SU-DHL-6 (cell line): ENCODE results near the gene CCSER2.

Experiments
- H2AFZ ChIP-seq: fragments of 200-600 bp; sonication (generic); 2 replicates; pipeline ENCODE4 v1.6.1; 2014; ENCODE audit warnings: low read depth, mild to moderate bottlenecking, moderate library complexity, mixed read lengths, antibody characterized with exemption, low read length; ENCODE audit not compliant: severe bottlenecking
- H3F3A ChIP-seq: fragments of 200-600 bp; shearing (Covaris generic); 2 replicates; pipeline ENCODE4 v1.6.0; 2016; ENCODE audit warnings: antibody characterized with exemption, mild to moderate bottlenecking; ENCODE audit not compliant: insufficient read depth
- H3K27ac ChIP-seq: fragments of 200-600 bp; sonication (generic); 2 replicates; pipeline ENCODE4 v1.5.1; 2016; ENCODE audit warnings: low read depth, mild to moderate bottlenecking, low read length, moderate library complexity, mixed read lengths
- H3K27me3 ChIP-seq: fragments of 200-600 bp; sonication (generic), shearing (Covaris generic); 2 replicates; pipeline ENCODE4 v1.6.0; 2014; ENCODE audit warnings: mild to moderate bottlenecking, low read length
- H3K36me3 ChIP-seq: fragments of 200-600 bp; sonication (generic); 2 replicates; pipeline ENCODE4 v1.6.1; 2014; ENCODE audit warnings: mild to moderate bottlenecking, low read length, mixed read lengths
- H3K4me2 ChIP-seq: fragments of 300-600, 200-600 bp; shearing (Covaris generic), sonication (generic); 2 replicates; pipeline ENCODE4 v1.6.0; 2014; ENCODE audit warnings: low read length, low read depth, mild to moderate bottlenecking; ENCODE audit not compliant: poor library complexity, severe bottlenecking
- H3K4me3 ChIP-seq: fragments of 200-600 bp; sonication (generic); 2 replicates; pipeline ENCODE4 v1.5.1; 2014; ENCODE audit warnings: antibody characterized with exemption, low read length, mild to moderate bottlenecking, mixed read lengths; ENCODE audit not compliant: insufficient read depth, poor library complexity, severe bottlenecking
- H3K79me2 ChIP-seq: fragments of 200-600 bp; sonication (generic); 2 replicates; pipeline ENCODE4 v1.6.1; 2014; ENCODE audit warnings: mild to moderate bottlenecking, low read length, moderate library complexity; ENCODE audit not compliant: insufficient read depth
- H3K9ac ChIP-seq: fragments of 200-600 bp; sonication (generic); 2 replicates; pipeline ENCODE4 v1.7.0; 2014; ENCODE audit warnings: mild to moderate bottlenecking, low read length
- H3K9me2 ChIP-seq: fragments of 200-600 bp; sonication (generic); replicated peaks from 2 replicates; pipeline ENCODE4 v1.6.1; 2014; ENCODE audit warnings: low read length; ENCODE audit not compliant: insufficient read depth
- H3K9me3 ChIP-seq: fragments of 200-600 bp; sonication (generic); 2 replicates; pipeline ENCODE4 v1.6.1; 2014; ENCODE audit warnings: low read length, mixed read lengths; ENCODE audit not compliant: insufficient read depth
- H4K20me1 ChIP-seq: fragments of 200-600 bp; sonication (generic); 2 replicates; pipeline ENCODE4 v1.6.1; 2014; ENCODE audit warnings: low read depth, mild to moderate bottlenecking, antibody characterized with exemption, low read length, moderate library complexity, mixed read lengths
- CTCF ChIP-seq: fragments of 200-600 bp; sonication (generic); IDR thresholded peaks from one replicate; pipeline ENCODE4 v1.5.1; 2017; ENCODE audit warnings: antibody characterized with exemption, mild to moderate bottlenecking, low read length, moderate library complexity; ENCODE audit not compliant: insufficient read depth, poor library complexity, severe bottlenecking
- EZH2phosphoT487 ChIP-seq: fragments of 200-600 bp; sonication (generic), shearing (Covaris generic); conservative IDR thresholded peaks from 2 replicates; pipeline ENCODE4 v1.6.1; 2018; ENCODE audit warnings: mild to moderate bottlenecking, antibody characterized with exemption, low read length, moderate library complexity, mixed read lengths

The CCSER2 gene

GRCh38 chr10:84546609-84547008 is 218.2 kb downstream of the CCSER2 start:
- Histone ChIP-seq H3K9me2 (no peaks in the 10 kb centered on the region), H3K27ac (no peak overlapping the region), H3K27me3 (no peaks in the 10 kb centered on the region), H3K4me3 (no peak overlapping the region), H3K9me3 (no peaks in the 10 kb centered on the region), H3K9ac (no peak overlapping the region), H3K79me2 (no peaks in the 10 kb centered on the region), H3K36me3 (no peaks in the 10 kb centered on the region), H4K20me1 (no peaks in the 10 kb centered on the region), H3F3A (no peaks in the 10 kb centered on the region), H2AFZ (no peak overlapping the region), H3K4me2 (no peak overlapping the region)
- TF ChIP-seq CTCF (no peak), EZH2phosphoT487 (no peak)

GRCh38 chr10:84547616-84548015 is 219.2 kb downstream of the CCSER2 start:
- Histone ChIP-seq H3K27ac (no peak overlapping the region), H3K9ac (no peak overlapping the region), H3K36me3 (no peaks in the 10 kb centered on the region), H3K79me2 (no peaks in the 10 kb centered on the region), H3K4me2 (no peak overlapping the region), H3K27me3 (no peaks in the 10 kb centered on the region), H4K20me1 (no peaks in the 10 kb centered on the region), H3F3A (no peaks in the 10 kb centered on the region), H3K4me3 (no peak overlapping the region), H2AFZ (no peak overlapping the region), H3K9me2 (no peaks in the 10 kb centered on the region), H3K9me3 (no peaks in the 10 kb centered on the region)
- TF ChIP-seq CTCF (no peak), EZH2phosphoT487 (no peak)

GRCh38 chr10:84548869-84549268 is 220.5 kb downstream of the CCSER2 start:
- no peak for TF ChIP-seq EZH2phosphoT487
- peak; percentile 22 for TF ChIP-seq CTCF
- no peaks in the 10 kb centered on the region for H3F3A ChIP-seq
- no peaks in the 10 kb centered on the region for H3K9me3 ChIP-seq
- no peaks in the 10 kb centered on the region for H4K20me1 ChIP-seq
- H3K9ac ChIP-seq, result no peak overlapping the region
- no peaks in the 10 kb centered on the region for H3K9me2 ChIP-seq
- H3K27me3 ChIP-seq, result no peaks in the 10 kb centered on the region
- H2AFZ ChIP-seq, result no peak overlapping the region
- no peaks in the 10 kb centered on the region for H3K79me2 ChIP-seq
- no peak overlapping the region for H3K4me3 ChIP-seq
- no peak overlapping the region for H3K27ac ChIP-seq
- no peak overlapping the region for H3K4me2 ChIP-seq
- H3K36me3 ChIP-seq, result no peaks in the 10 kb centered on the region
